Thymus (tissue), 11 donors: ENCODE measurements around the gene PRR3. TPM values are rescaled to one million over a fixed set of nuclear protein-coding genes. Genes with fewer than 3 reads are reported as not detected.
A peak's percentile ranks its signal among the peaks of the same experiment; 100 is the strongest.

Experiments
- DNase-seq, 9 donors: peaks; one replicate each; pipeline ENCODE4 v3.0.0-alpha.2; 2013; ENCODE audit warnings: low spot score in 9 of 9, low read depth in 6 of 9, missing footprints in 1 of 9
- H3K27ac ChIP-seq, 2 donors: one replicate each; pipeline ENCODE4 v1.5.1; 2013; ENCODE audit warnings: control low read depth in 1 of 2, low read depth in 1 of 2, low read length in 1 of 2, mild to moderate bottlenecking in 1 of 2, moderate library complexity in 1 of 2
- H3K27me3 ChIP-seq, 2 donors: one replicate each; pipeline ENCODE4 v1.5.1; 2013; ENCODE audit warnings: low read length in 1 of 2; ENCODE audit not compliant: control insufficient read depth in 2 of 2, insufficient read depth in 1 of 2
- H3K36me3 ChIP-seq, 2 donors: one replicate each; pipeline ENCODE4 v1.5.1; 2013; ENCODE audit warnings: low read length in 1 of 2, mild to moderate bottlenecking in 1 of 2, moderate library complexity in 1 of 2; ENCODE audit not compliant: control insufficient read depth in 2 of 2, insufficient read depth in 2 of 2
- H3K4me1 ChIP-seq, 2 donors: one replicate each; pipeline ENCODE4 v1.5.1; 2013; ENCODE audit warnings: low read length in 2 of 2; ENCODE audit not compliant: control insufficient read depth in 2 of 2, insufficient read depth in 2 of 2
- H3K4me3 ChIP-seq, 2 donors: one replicate each; pipeline ENCODE4 v1.5.1; 2013; ENCODE audit warnings: low read length in 2 of 2, control low read depth in 1 of 2, mild to moderate bottlenecking in 1 of 2
- H3K9me3 ChIP-seq, 2 donors: one replicate each; pipeline ENCODE4 v1.5.1; 2013; ENCODE audit warnings: low read length in 1 of 2, mild to moderate bottlenecking in 1 of 2; ENCODE audit not compliant: control insufficient read depth in 2 of 2, insufficient read depth in 1 of 2
- WGBS: extraction: QIAGEN DNeasy Blood & Tissue Kit; methylation state at CpG from one replicate; pipeline ENCODE4 v1.1.7; 2013; 5-methylcytosine and 5-hydroxymethylcytosine counted together
- polyA plus RNA-seq: library from polyadenylated mRNA; stranded (reverse); fragments of 200-250 nt; gene quantifications from one replicate; pipeline ENCODE4 v1.2.3, GENCODE V29; 2013
- total RNA-seq: library from RNA; stranded (reverse); fragments of 120-200 nt; gene quantifications from one replicate; pipeline ENCODE4 v1.2.4, GENCODE V29; 2013
- donor health status: healthy.

Gene PRR3
- total and polyA plus RNA-seq, 2 donors = 13.0 to 16.7 TPM

DNA sequence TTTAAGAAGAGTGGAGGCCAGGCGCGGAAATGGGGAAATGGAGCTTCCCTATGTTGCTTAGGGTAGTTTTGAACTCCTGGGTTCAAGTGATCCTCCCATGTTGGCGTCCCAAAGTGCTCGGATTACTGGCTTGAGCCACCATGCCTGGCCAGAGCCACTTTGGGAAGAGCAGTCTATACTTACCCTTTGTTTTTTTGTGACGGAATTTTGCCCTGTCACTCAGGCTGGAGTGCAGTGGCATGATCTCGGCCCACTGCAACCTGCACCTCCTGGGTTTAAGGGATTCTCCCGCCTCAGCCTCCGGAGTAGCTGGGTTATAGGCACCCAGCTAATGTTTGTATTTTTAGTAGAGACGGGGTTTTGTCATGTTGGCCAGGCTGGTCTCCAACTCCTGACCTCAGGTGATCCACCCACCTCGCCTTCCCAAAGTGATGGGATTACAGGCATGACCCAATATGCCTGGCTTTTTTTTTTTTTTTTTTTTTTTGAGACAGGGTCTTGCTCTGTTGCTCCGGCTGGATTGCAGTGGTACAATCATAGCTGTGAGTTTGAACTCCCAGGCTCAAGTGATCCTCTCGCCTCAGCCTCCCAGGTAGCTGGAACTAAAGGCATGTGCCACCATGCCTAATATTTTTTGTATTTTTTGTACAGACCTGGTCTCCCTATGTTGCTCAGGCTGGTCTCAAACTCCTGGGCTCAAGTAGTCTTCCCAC lies 42.0 kb downstream of the PRR3 start:
- Histone ChIP-seq H3K4me3 (no peak overlapping the region), H3K4me1 (peaks cover 0 to 10% of the 10 kb centered on the region in 2 donors), H3K27me3 (no peaks in the 10 kb centered on the region), H3K9me3 (no peaks in the 10 kb centered on the region), H3K36me3 (peaks cover 50 to 57% of the 10 kb centered on the region in 2 donors), H3K27ac (peak overlapping the region in 1 of 2 donors; percentile 26)
- WGBS = 87% methylated on average over 12 of the region's 12 CpGs
- DNase-seq = no peak

- no peaks in the 10 kb centered on the region for H3K9me3 ChIP-seq
- peaks cover 51 to 57% of the 10 kb centered on the region in 2 donors for H3K36me3 ChIP-seq
- WGBS = 97% methylated on average over 13 of the region's 13 CpGs
- no peak for DNase-seq
- peaks cover 0 to 10% of the 10 kb centered on the region in 2 donors for H3K4me1 ChIP-seq
- H3K27ac ChIP-seq = peak overlapping the region in 1 of 2 donors; percentile 26
- no peak overlapping the region for H3K4me3 ChIP-seq
- H3K27me3 ChIP-seq = no peaks in the 10 kb centered on the region
These were observed 42.7 kb downstream of the PRR3 start for GRCh38 chr6:30599625-30600324.

DNA sequence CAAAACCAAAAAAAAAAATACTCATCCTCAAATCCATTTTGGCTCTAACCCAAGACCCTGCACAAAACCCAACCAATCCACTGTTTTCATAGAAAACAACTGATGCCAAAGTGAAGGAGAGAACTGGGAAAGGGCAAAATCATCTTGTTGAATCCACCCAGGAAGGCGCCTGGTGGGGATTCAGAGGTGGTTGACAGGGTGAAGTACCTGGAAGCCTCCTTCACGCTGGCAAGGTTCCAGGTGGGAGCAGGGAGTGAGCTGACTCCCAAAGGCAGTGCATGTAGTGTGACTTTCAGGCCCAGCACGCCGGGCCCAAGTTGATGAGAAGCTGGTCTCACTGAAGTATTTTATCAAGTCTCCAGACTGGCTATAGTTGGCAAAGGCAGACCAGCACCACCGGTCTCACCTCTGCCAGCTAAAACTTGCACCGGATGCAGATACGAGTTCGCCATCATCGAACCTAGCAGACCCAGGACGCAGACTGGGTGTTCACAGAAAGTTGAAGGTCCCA lies 43.4 kb downstream of the PRR3 start:
- H3K4me1 ChIP-seq = peaks cover 0 to 10% of the 10 kb centered on the region in 2 donors
- H3K27ac ChIP-seq = no peak overlapping the region
- no peaks in the 10 kb centered on the region for H3K27me3 ChIP-seq
- H3K36me3 ChIP-seq = peaks cover 57 to 61% of the 10 kb centered on the region in 2 donors
- no peak overlapping the region for H3K4me3 ChIP-seq
- DNase-seq = no peak
- WGBS = 95% methylated on average over 10 of the region's 10 CpGs
- H3K9me3 ChIP-seq = no peaks in the 10 kb centered on the region

- Histone ChIP-seq H3K4me1 (peaks cover 0 to 10% of the 10 kb centered on the region in 2 donors), H3K27ac (peak overlapping the region in 1 of 2 donors; percentile 15), H3K4me3 (no peak overlapping the region), H3K9me3 (no peaks in the 10 kb centered on the region), H3K27me3 (no peaks in the 10 kb centered on the region), H3K36me3 (peaks cover 64 to 69% of the 10 kb centered on the region in 2 donors)
- WGBS = 20% methylated on average over 6 of the region's 6 CpGs
- no peak for DNase-seq
These were observed 44.3 kb downstream of the PRR3 start for GRCh38 chr6:30601436-30601814.

DNA sequence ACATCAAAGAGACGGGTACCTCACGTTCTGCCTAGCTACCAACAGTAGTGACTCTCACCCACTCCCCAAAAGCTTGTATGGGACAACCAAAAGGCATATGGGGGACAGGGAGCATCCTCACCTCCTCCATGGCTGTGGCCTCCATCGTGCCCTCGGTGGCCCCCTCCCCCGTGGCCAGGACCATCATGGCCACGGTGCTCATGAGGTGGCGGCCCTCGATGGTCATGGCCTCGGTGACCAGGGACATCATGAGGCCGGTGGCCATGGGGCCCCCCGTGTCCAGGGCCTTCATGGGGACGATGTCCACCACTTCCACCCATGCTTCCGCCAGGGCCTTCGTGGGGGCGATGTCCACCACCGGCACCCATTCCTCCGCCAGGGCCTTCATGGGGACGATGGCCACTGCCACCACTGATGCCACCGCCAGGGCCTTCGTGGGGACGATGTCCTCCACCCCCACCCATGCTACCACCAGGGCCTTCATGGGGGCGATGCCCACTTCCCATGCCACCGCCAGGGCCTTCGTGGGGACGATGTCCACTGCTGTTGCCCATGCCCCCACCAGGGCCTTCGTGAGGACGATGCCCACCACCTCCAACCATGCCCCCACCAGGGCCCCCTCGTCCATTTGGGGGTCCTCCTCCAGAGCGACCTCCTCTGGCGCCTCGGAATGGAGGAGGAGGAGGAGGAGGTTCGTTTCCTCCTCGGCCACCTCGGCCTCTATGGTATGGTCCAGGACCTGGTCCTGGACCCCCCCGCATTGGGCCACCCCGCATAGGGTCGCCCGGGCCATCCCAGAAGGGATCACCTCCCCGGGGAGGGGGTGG lies 44.9 kb downstream of the PRR3 start:
- Histone ChIP-seq H3K36me3 (peaks cover 67 to 75% of the 10 kb centered on the region in 2 donors), H3K9me3 (no peaks in the 10 kb centered on the region), H3K27ac (no peak overlapping the region), H3K27me3 (no peaks in the 10 kb centered on the region), H3K4me3 (no peak overlapping the region), H3K4me1 (peaks cover 0 to 10% of the 10 kb centered on the region in 2 donors)
- 93% methylated on average over 39 of the region's 39 CpGs for WGBS
- no peak for DNase-seq

DNA sequence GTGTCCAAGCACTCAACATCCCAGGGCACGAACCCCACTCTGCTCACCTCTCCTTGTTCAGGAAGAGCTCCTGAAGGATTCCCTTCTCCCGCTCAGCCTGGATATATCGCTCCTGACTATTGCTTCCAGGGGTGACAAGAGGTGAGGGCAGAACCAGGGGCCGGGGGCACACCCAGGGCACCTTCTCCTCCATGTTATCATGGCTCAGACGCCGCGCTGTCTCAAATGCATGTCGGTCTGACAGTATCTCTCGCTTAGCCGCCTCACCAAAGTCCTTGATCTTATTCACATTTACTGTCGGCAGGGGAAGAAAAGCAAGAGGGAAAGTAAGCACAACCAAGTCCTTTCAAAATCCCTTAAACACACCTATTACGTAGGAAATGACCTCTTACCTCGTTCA lies 46.9 kb downstream of the PRR3 start:
- no peak for DNase-seq
- Histone ChIP-seq H3K9me3 (no peaks in the 10 kb centered on the region), H3K27ac (no peak overlapping the region), H3K4me3 (no peak overlapping the region), H3K4me1 (peaks cover 0 to 10% of the 10 kb centered on the region in 2 donors), H3K27me3 (no peaks in the 10 kb centered on the region), H3K36me3 (peaks cover 80 to 92% of the 10 kb centered on the region in 2 donors)
- WGBS = 98% methylated on average over 13 of the region's 13 CpGs

- H3K36me3 ChIP-seq = peaks cover 33 to 56% of the 10 kb centered on the region in 2 donors
- no peak overlapping the region for H3K27ac ChIP-seq
These were observed 53.0 kb downstream of the PRR3 start for GRCh38 chr6:30610065-30610464.

DNA sequence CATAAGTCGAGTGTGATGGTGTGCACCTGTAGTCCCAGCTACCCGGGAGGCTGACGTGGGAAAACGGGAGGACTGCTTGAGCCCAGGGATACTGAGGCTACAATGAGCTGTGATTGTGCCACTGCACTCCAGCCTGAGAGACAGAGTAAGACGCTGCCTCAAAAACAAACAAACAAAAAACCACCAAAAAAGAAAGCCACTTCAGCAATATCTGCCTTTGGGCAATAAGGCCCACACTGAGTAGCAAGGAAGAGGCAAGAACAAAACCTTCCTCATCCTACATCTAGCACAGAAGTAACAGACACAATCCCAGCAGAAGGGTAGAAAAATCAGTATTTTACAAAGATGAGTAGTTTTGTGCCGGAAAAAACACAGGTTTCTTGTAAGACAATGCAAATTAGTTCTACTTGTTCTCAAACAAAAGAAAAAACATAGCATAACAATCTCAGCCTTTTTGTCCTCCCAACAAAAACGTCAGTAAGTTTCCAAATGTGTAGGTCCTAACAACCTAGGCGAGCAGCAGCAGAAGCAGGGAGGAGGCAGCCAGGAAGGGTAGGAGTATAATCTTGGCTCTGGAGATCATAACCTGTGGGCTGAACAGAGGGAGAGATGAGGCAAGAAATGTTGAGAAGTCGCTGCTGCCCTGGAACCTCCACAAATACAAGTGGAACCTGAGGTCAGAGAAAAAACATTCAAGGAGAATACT lies 54.2 kb downstream of the PRR3 start:
- Histone ChIP-seq H3K27ac (no peak overlapping the region), H3K27me3 (no peaks in the 10 kb centered on the region), H3K36me3 (peaks cover 27 to 50% of the 10 kb centered on the region in 2 donors), H3K4me3 (no peak overlapping the region), H3K9me3 (no peaks in the 10 kb centered on the region), H3K4me1 (peaks cover 15 to 21% of the 10 kb centered on the region in 2 donors)
- WGBS = 96% methylated on average over 9 of the region's 9 CpGs
- DNase-seq = no peak

More at GRCh38 chr6:30610065-30610464, 53.0 kb downstream of the PRR3 start:
- 97% methylated on average over 4 of the region's 4 CpGs for WGBS
- no peaks in the 10 kb centered on the region for H3K27me3 ChIP-seq
- no peak for DNase-seq
- H3K4me1 ChIP-seq = peaks cover 15 to 21% of the 10 kb centered on the region in 2 donors
- no peak overlapping the region for H3K4me3 ChIP-seq
- no peaks in the 10 kb centered on the region for H3K9me3 ChIP-seq
